HG03432 (cell line): ENCODE data around the gene RYR1.
"Not testable (repeated sequence)": the region's sequence is repeated elsewhere in the genome, so short reads cannot be mapped to it uniquely, and the experiment has no call there.

Experiments
- ATAC-seq: cut with Tn5 transposase; IDR thresholded peaks from one replicate; pipeline ENCODE4 v1.9.1; 2021; ENCODE audit warnings: mild to moderate bottlenecking, moderate library complexity; ENCODE audit not compliant: unreplicated experiment

Gene RYR1

GRCh38 chr19:38558933-38559332, 125.4 kb downstream of the RYR1 start:
- not testable (repeated sequence) for ATAC-seq

GRCh38 chr19:38559428-38560401, 126.2 kb downstream of the RYR1 start:
- ATAC-seq: peak; percentile 74

GRCh38 chr19:38561053-38561606, 127.6 kb downstream of the RYR1 start:
- no peak for ATAC-seq

GRCh38 chr19:38561658-38562057, 128.2 kb downstream of the RYR1 start:
- no peak for ATAC-seq

- no peak for ATAC-seq
These were observed 128.6 kb downstream of the RYR1 start for GRCh38 chr19:38562096-38562495.

GRCh38 chr19:38563475-38563874, 130.0 kb downstream of the RYR1 start:
- ATAC-seq: no peak

- ATAC-seq: no peak
These were observed 131.6 kb downstream of the RYR1 start for GRCh38 chr19:38564981-38565690.

- no peak for ATAC-seq
These were observed 132.2 kb downstream of the RYR1 start for GRCh38 chr19:38565691-38566105.

GRCh38 chr19:38569368-38569983, 136.0 kb downstream of the RYR1 start:
- ATAC-seq: no peak

- ATAC-seq: no peak
These were observed 138.2 kb downstream of the RYR1 start for GRCh38 chr19:38571682-38572081.

GRCh38 chr19:38577826-38578225, 144.3 kb downstream of the RYR1 start:
- ATAC-seq: no peak

- ATAC-seq: not testable (repeated sequence)
These were observed 145.8 kb downstream of the RYR1 start for GRCh38 chr19:38579304-38579703.

GRCh38 chr19:38580080-38580479, 146.6 kb downstream of the RYR1 start:
- no peak for ATAC-seq

- ATAC-seq: peak; percentile 68
These were observed 149.9 kb downstream of the RYR1 start for GRCh38 chr19:38583219-38583984.

- ATAC-seq: no peak
These were observed 150.5 kb downstream of the RYR1 start for GRCh38 chr19:38583985-38584305.

- ATAC-seq: no peak
These were observed 154.1 kb downstream of the RYR1 start for GRCh38 chr19:38587562-38587961.

GRCh38 chr19:38588041-38588440, 154.6 kb downstream of the RYR1 start:
- ATAC-seq: no peak

GRCh38 chr19:38592940-38593339, 159.4 kb downstream of the RYR1 start:
- no peak for ATAC-seq

- no peak for ATAC-seq
These were observed 162.8 kb downstream of the RYR1 start for GRCh38 chr19:38596057-38596981.
